Osteoblast (primary cell): ENCODE results near the gene USP37. TPM values are rescaled to one million over a fixed set of nuclear protein-coding genes. Genes with fewer than 3 reads are reported as not detected.

Experiments used
- DNase-seq: peaks from one replicate; pipeline ENCODE4 v3.0.0; 2011; ENCODE audit warnings: low spot score, mixed read lengths; ENCODE audit not compliant: insufficient read length; ENCODE audit errors: missing footprints
- H2AFZ ChIP-seq: 2 replicates; pipeline ENCODE4 v1.6.0; 2011; ENCODE audit warnings: mild to moderate bottlenecking, low read length
- H3K27ac ChIP-seq: 2 replicates; pipeline ENCODE4 v1.5.1; 2011; ENCODE audit warnings: mild to moderate bottlenecking, low read depth, low read length, moderate library complexity
- H3K27me3 ChIP-seq: 2 replicates; pipeline ENCODE4 v1.6.0; 2012; ENCODE audit warnings: mild to moderate bottlenecking, control low read depth, inconsistent platforms, low read length, moderate library complexity; ENCODE audit not compliant: insufficient read depth
- H3K36me3 ChIP-seq: 2 replicates; pipeline ENCODE4 v1.5.1; 2011; ENCODE audit warnings: mild to moderate bottlenecking, low read length, control low read depth, moderate library complexity; ENCODE audit not compliant: insufficient read depth
- H3K4me1 ChIP-seq: 2 replicates; pipeline ENCODE4 v1.5.1; 2011; ENCODE audit warnings: mild to moderate bottlenecking, low read length, control low read depth, moderate library complexity; ENCODE audit not compliant: insufficient read depth
- H3K4me2 ChIP-seq: 2 replicates; pipeline ENCODE4 v1.6.0; 2011; ENCODE audit warnings: mild to moderate bottlenecking, low read length; ENCODE audit not compliant: insufficient read depth
- H3K4me3 ChIP-seq: fragments of 200-600 bp; sonication (generic); 3 replicates; pipeline ENCODE4 v1.5.1; 2012; ENCODE audit warnings: mild to moderate bottlenecking, low read length, inconsistent platforms; ENCODE audit not compliant: insufficient read depth
- H3K79me2 ChIP-seq: 2 replicates; pipeline ENCODE4 v1.6.0; 2012; ENCODE audit warnings: mild to moderate bottlenecking, low read length, control low read depth, inconsistent platforms; ENCODE audit not compliant: insufficient read depth
- H3K9me3 ChIP-seq: 2 replicates; pipeline ENCODE4 v1.5.1; 2011; ENCODE audit warnings: low read depth, low read length, control low read depth
- H4K20me1 ChIP-seq: 2 replicates; pipeline ENCODE4 v1.6.0; 2012; ENCODE audit warnings: mild to moderate bottlenecking, low read length, control low read depth; ENCODE audit not compliant: insufficient read depth
- CTCF ChIP-seq: IDR thresholded peaks from 2 replicates; pipeline ENCODE4 v1.5.1; 2011; ENCODE audit warnings: mild to moderate bottlenecking, low read depth, low read length, moderate library complexity; ENCODE audit errors: extremely low read depth
- total RNA-seq: library from RNA; depleted of rRNA; stranded (reverse); fragments of >200 nt; gene quantifications from 2 replicates; pipeline ENCODE4 v1.2.3, GENCODE V29; 2012

Gene USP37
- total RNA-seq, 1 donor: 15.2 TPM

GRCh38 chr2:218438596-218438995 is 129.6 kb downstream of the USP37 start:
- no peak overlapping the region for H3K27ac ChIP-seq
- H3K4me3 ChIP-seq: no peak overlapping the region
- no peaks in the 10 kb centered on the region for H3K79me2 ChIP-seq
- no peaks in the 10 kb centered on the region for H3K4me1 ChIP-seq
- H4K20me1 ChIP-seq: no peaks in the 10 kb centered on the region
- H3K36me3 ChIP-seq: no peaks in the 10 kb centered on the region
- no peak overlapping the region for H2AFZ ChIP-seq
- no peaks in the 10 kb centered on the region for H3K27me3 ChIP-seq
- no peak overlapping the region for H3K4me2 ChIP-seq
- TF ChIP-seq CTCF: no peak
- peak; percentile 19 for DNase-seq
- no peaks in the 10 kb centered on the region for H3K9me3 ChIP-seq

- TF ChIP-seq CTCF: no peak
- peak; percentile 8 for DNase-seq
- H3K27ac ChIP-seq: no peak overlapping the region
- no peaks in the 10 kb centered on the region for H3K9me3 ChIP-seq
- no peaks in the 10 kb centered on the region for H3K79me2 ChIP-seq
- H3K36me3 ChIP-seq: no peaks in the 10 kb centered on the region
- H3K4me2 ChIP-seq: no peak overlapping the region
- H3K4me3 ChIP-seq: no peak overlapping the region
- no peaks in the 10 kb centered on the region for H4K20me1 ChIP-seq
- H2AFZ ChIP-seq: no peak overlapping the region
- H3K27me3 ChIP-seq: no peaks in the 10 kb centered on the region
- H3K4me1 ChIP-seq: no peaks in the 10 kb centered on the region
Measured at GRCh38 chr2:218437969-218438368, 130.2 kb downstream of the USP37 start.

- no peak overlapping the region for H3K27ac ChIP-seq
- peaks cover 4% of the 10 kb centered on the region for H3K27me3 ChIP-seq
- H4K20me1 ChIP-seq: no peaks in the 10 kb centered on the region
- H2AFZ ChIP-seq: no peak overlapping the region
- TF ChIP-seq CTCF: no peak
- H3K9me3 ChIP-seq: no peaks in the 10 kb centered on the region
- H3K79me2 ChIP-seq: no peaks in the 10 kb centered on the region
- no peak for DNase-seq
- H3K4me2 ChIP-seq: no peak overlapping the region
- H3K4me3 ChIP-seq: no peak overlapping the region
- H3K36me3 ChIP-seq: no peaks in the 10 kb centered on the region
- no peaks in the 10 kb centered on the region for H3K4me1 ChIP-seq
Measured at GRCh38 chr2:218436992-218437391, 131.2 kb downstream of the USP37 start.

- DNase-seq: peak; percentile 54
- Histone ChIP-seq H4K20me1 (no peaks in the 10 kb centered on the region), H2AFZ (no peak overlapping the region), H3K36me3 (no peaks in the 10 kb centered on the region), H3K4me3 (no peak overlapping the region), H3K9me3 (no peaks in the 10 kb centered on the region), H3K27ac (no peak overlapping the region), H3K4me1 (no peaks in the 10 kb centered on the region), H3K79me2 (no peaks in the 10 kb centered on the region), H3K27me3 (peaks cover 6% of the 10 kb centered on the region), H3K4me2 (no peak overlapping the region)
- TF ChIP-seq CTCF: no peak
Measured at GRCh38 chr2:218435003-218435982, 132.9 kb downstream of the USP37 start.
